NOMO-1 treated with dmso at 0.1 percent for 144 hours (cell line): ENCODE data around the gene ARL4D.
"Not testable (repeated sequence)": the region's sequence is repeated elsewhere in the genome, so short reads cannot be mapped to it uniquely, and the experiment has no call there.

Source experiments
- DNase-seq: peaks from one replicate; lab custom pipeline; 2025; ENCODE audit not compliant: unreplicated experiment; lab: John Stamatoyannopoulos, UW

Gene ARL4D, protein sequence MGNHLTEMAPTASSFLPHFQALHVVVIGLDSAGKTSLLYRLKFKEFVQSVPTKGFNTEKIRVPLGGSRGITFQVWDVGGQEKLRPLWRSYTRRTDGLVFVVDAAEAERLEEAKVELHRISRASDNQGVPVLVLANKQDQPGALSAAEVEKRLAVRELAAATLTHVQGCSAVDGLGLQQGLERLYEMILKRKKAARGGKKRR

DNA sequence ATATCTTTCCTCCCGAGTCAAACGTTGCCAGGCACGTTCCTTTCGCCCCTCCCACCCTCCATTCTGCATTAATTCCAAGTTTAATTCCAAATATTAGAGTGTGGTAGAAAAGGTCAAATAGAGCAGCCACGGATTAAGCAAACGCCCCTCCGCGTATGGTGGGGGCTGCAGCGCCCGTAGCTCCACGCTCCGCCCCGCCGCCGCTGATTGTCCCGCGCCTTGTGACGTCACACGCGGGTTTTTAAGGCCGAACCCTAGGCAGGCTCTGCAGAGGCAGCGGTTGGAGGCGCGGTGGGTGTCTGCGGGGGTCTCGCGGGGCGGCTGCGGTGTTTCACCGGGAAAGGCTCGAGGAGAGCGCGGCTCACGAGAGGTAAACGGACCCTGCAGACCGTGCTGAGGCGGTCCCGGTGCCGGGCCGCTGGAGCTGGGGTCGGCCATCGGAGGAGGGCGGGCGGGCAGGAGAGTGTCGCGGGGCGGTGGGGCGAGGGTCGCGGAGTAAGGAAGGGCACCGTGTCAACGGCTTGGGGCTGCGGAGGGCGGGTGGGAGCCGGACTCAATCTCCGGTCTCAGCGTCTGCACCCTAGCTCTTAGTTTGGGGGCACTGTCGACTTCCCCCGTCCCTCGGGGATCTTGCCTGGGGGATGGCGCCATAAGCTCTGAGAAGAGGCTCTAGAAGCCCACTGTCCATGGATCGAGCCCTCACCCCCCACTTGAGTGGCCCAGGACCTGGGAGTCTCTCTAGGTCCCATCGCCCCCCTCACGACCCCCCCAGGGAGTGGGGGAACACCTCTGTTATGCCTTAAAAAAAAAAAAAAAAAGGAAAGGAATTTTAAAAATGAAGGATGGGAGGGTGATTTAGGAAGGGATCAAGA, at the start of gene ARL4D:
ARL4D (plus strand) TSS at position 270 of the 872 bp plus-strand sequence. CDS start 740 bp downstream, outside the sequence.
- peak; percentile 49 for DNase-seq

DNA sequence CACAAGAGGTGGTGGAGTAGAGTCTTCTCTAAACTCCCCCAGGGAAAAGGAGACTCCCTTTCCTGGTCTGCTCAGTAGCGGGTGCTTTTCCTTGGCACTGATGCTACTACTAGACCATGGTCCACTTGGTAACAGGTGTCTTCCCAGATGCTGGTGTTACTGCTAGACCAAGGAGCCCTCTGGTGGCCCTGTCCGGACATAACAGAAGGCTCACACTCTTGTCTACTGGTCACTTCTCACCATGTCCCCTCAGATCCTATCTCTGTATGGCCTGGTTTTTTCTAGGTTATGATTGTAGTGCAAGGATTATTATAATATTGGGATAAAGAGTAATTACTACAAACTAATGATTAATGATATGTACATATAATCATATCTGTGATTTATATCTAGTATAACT, 49.7 kb upstream of the ARL4D start:
- DNase-seq, result no peak

DNA sequence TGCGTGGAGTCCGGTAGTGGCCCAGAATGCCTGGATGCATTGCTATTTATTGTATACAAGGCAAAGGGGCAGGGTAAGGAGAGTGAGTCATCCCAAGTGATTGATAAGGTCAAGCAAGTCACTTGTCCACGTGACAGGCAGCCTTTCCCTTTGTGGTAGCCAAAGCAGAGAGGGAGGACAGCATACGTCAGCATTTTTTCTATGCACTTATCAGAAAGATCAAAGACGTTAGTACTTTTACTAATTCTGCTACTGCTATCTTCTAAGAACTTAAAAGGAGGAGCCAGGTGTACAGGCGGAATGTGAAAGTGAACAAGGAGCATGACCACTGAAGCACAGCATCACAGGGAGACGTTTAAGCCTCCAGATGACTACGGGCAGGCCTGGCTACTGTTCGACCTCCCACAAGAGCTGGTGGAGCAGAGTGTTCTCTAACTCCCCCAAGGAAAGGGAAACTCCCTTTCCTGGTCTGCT, 47.9 kb upstream of the ARL4D start:
- DNase-seq, result no peak

DNA sequence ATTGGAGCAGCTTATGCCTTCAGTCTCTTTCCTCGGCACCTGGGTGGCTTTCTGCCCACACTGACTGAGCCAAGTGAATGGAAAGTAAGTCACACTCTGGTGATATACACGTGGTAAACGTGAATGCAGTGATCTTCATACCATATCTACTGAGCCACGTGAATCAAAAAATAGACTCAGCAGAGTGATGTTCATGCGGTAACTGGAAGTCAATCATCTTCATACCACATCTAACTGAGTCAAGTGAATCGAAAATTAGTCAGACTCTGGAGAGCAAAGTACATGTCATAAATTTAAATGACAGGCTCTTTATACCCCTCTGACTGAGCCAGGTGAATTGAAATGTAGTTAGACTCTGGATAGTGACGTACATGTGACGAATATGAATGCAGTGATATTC, 47.1 kb upstream of the ARL4D start:
- no peak for DNase-seq

DNA sequence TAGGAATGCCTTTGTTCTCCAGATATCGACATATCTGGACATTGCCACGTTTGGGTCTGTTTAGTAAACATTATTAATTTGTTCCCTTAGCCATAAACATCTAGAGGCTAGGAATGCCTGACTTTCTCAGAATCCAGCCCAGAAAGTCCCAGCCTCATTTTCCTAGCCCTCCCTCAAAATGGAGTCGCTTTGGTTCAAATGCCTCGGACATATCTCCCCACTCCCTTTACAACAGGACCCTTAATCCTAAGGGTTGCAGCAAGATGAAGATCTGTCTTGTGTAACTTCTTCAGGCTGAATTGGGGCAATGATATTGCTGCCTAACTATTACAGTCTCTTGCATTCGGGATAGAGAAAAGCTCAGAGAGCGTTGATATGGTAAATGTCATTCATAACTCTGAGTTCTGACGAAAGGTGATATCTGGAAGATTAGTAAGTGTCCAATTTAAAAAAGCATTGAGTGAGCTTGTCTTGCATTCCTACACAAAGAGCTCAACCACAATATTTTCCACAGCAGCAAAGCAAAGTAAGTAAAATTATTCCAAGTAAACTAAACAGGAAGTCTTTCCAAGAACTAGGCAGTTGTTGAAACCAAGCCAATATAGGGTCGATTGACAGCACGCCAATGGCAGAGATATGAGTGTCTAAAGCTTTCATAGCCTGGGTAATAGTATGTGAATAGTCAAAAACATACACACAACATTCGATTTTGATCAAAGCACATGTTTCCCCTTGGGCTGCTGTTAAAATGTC, 46.0 kb upstream of the ARL4D start:
- no peak for DNase-seq

GRCh38 chr17:43353393-43353792, 45.4 kb upstream of the ARL4D start:
- no peak for DNase-seq

GRCh38 chr17:43354371-43354770, 44.4 kb upstream of the ARL4D start:
- no peak for DNase-seq

GRCh38 chr17:43356450-43356849, 42.3 kb upstream of the ARL4D start:
- no peak for DNase-seq

DNA sequence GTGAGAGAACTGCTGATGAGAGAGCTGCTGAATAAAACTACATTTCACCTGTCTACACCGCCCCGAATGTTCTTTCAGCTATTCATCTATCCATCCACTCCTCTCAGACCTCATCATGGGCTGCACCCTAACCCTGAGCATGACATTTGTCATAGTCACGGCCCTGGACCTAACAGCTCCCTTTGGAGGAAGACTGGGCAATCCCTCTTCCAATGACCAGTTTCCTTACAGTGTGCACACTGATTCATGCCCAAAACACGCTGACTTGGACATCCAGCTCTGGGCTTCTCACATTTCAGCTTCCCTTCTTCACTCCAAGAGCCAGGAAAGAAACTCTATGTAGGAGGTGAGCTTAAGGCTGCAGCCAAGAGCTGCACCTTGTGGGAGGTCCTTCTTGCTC, 41.8 kb upstream of the ARL4D start:
- DNase-seq, result no peak

DNA sequence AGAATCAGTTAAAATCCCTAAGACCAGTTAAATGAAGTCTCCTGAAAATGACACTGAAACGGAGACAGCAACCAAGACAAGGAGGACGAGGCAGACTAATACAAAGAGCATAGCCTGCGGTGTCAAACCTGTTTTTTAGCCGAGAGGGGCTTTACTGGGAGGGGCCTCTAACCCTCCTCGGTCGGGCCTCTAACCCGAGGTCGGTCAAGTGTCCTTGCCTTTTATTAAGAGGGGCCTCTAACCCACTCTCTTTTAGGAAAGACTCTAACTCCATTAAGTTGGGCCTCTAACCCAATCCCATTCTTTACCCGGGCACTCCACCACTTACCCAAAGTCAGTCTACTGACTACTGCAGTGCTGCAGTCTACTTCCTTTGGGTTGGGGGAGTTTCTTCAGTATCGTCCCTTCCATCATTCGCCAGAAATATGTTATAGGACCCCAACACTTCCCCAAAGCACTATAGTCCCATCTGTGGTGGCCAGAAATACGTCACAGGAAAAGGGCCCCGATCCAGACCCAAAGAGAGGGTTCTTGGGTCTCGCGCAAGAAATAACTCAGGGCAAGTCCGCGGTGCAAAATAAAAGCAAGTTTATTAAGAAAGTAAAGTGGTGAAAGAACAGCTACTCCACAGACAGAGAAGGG, 39.2 kb upstream of the ARL4D start:
- DNase-seq, result no peak

DNA sequence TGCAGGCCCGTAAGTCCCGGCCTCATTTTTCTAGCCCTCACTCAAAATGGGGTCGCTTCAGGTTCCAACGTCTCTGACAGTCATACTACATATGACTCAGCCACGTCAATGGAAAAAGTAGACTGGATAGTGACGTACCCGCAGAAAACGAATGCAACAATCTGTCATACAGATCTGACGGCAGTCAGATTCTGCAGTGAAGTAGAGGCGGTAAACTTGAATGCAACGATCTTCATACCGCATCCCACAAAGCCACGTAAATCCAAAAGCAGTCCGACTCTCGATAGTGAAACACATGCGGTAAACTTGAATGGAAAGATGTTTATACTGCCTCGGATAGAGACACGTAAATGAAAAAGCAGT, 38.4 kb upstream of the ARL4D start:
- DNase-seq, result peak; percentile 32

DNA sequence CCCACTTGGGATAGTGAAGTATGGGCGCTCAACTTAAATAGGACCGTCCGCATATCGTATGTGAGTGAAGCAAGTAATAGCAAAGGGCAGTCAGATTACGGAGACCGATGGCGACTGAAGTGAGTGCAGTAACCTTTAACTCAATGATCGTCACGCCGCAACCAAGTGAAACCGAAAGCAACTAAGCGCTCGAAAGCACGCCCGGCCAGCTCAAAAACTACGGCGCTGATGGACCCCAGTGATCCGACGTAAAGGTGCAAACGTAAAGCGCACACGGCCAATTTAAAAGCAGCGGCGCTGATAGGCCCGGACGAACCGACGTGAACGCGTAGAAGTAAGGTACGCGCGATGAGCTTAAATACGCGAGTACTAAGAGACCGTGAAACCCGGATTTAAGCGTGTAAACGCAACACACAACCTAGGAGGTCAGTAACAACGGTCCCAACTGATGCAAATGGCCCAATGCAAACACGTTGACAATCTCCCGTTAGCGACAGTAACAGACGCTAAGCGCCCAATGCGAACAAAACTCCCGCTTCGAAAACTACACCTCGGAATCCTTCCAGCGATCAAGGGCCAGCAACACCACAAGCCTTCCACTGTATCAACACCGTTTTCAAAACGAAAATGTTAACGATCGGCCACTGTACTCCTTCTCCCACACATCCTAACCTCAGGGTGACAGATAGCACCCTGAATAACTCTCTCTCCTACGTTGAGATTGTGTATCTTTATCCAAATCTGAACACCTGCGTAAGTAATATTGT, 37.9 kb upstream of the ARL4D start:
- DNase-seq, result peak; percentile 87

GRCh38 chr17:43363181-43363925, 35.4 kb upstream of the ARL4D start:
- no peak for DNase-seq

DNA sequence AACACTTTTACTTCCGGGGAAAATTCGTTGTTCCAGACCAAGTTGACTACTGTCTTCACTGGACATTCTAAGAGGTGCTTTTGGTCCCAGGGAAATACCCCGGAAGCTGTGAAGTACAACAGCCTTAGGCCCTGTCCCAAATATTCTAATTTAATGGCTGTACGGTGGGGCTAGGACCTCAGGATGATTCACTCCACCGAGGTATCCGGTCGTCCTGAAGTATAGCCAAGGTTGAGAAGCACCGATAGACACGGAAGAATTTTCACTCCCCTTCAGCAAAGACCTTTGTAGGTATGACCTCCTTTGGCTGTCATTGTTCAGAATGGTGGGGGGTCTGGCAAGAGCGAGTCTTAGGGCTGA, 34.9 kb upstream of the ARL4D start:
- DNase-seq, result no peak

- DNase-seq, result no peak
These were observed 33.4 kb upstream of the ARL4D start for GRCh38 chr17:43365356-43365755.

- DNase-seq, result not testable (repeated sequence)
These were observed 32.9 kb upstream of the ARL4D start for GRCh38 chr17:43365921-43366320.

DNA sequence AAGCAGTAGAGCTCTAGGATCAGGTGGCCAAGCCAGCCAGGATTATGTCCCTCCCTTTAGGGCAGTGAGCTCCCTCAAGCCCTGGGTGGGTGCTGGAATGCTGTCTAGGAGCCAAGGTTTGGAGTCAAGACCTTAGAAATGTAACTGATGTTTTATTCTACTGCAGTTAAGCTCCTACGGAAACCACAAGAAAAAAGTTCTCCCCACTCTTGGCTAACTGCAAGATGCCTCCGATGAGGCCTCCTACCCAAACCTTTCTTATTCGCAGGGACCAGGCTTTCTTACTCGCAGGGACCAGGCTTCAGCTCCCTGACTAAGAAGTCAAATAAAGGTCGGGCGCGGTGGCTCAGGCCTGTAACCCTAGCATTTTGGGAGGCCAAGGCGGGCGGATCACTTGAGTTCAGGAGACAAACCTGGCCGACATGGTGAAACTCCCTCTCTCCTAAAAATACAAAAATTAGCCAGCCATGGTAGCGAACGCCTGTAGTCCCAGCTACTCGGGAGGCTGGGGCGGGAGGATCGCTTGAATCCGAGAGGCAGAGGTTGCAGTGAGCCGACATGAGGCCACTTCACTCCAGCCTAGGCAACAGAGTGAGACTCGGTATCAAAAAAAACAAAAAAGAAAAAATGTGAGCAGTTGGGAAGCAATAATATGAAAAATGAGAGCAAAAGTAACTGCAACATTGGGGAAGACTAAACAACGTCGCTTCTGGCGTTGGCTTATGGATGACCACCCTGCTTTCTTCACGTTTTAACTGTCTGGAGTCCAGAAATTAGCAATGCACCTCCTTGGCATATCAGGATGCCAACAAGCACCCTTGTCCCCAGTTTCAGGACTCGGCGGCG, 31.7 kb upstream of the ARL4D start:
- no peak for DNase-seq

DNA sequence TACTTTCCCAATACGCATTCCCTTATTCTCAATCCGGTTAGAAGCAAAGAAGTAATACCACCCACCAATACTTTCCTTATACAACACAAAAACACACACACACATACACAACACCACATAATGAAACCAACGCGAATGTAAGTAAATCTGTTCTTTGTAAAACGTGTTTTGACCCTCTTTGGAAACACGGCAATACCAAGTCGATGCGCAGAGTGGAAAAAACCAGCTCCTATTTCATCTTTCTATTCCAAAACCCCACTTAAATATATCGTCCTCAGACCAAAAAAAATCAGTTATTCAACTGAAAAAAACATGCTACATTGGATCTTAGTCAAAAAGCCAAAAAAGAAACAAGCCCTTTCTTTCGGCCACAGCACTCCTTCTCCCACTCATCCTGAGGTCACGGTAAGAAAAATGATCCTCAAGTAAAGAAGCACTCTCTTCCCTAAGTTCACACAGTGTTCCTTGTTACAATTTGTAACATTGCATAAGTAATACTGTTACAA, 31.0 kb upstream of the ARL4D start:
- DNase-seq, result peak; percentile 45
